ENCODE measurements around the gene RSPO3.
"Not testable (repeated sequence)": the region's sequence is repeated elsewhere in the genome, so short reads cannot be mapped to it uniquely, and the experiment has no call there.

RSPO3 gene

DNA sequence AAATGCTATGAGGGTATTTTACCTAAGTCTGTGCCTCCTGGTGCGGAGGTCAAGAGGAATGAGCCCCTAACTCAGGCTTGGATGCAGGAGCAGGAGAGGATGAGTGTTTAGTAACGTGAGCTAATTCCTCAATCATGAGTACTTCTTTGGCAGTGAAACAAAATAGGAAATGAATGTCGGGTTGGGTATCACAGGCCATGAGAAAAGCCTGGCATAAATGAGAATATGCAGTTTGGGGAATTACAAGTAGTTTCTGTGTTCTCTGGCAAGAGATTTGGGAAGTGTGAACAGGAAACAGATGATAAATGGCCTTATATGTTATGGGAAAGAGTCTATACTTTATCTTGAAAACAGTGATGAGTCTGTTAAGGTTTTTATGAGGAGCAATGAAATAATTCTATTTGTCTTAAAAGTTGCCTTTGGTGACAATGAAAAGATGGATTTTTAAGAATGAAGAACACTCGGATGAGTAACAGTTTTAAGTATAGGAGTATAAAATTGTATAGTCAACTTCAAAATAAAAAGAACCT is 89.2 kb downstream of the RSPO3 start:
- DNase-seq = no peak

DNA sequence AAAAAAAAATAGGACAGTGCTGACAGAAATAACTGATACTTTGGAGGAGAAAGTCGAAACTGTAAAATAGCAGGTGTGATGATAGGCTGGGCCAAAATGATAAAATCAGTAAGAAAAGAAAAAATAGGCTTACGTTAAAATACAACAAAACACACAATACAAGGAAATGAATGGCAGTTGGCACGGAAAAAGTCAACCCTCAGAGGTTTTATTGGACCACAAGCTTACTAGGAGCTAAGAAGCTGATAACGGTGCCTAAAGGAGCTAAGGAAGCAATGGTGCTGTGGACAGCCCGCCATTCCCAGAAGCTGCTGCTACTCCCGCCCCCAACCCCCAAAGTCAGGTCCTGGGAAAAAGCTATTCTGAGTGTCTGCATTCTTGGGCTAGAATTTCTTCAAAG is 92.3 kb downstream of the RSPO3 start:
- DNase-seq = no peak

DNA sequence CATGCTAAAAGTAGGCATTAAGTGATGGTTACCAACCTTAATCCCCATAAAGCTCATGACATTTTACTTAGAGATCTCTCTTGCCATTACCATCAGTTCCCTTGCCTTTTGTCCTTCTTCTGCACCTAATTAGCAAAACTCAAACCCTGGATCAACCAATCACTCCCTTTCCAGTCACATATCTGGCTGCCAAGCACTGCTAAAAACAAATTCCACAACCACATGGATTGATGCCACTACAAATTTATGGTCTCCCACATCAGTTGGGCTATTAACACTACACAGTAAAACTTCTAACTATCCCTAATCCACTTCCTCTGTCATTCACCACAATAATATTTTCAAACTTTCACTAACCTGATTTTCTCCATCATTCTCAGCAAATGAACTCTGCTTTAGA is 93.9 kb downstream of the RSPO3 start:
- DNase-seq = no peak

DNA sequence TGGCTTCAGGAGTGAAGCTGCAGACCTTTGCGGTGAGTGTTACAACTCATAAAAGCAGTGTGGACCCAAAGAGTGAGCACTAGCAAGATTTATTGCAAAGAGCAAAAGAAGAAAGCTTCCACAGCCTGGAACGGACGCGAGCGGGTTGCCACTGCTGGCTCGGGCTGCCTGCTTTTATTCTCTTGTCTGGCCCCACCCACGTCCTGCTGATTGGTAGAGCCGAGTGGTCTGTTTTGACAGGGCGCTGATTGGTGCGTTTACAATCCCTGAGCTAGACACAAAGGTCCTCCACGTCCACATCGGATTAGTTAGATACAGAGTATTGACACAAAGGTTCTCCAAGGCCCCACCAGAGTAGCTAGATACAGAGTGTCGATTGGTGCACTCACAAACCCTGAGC is 95.6 kb downstream of the RSPO3 start:
- not testable (repeated sequence) for DNase-seq

DNA sequence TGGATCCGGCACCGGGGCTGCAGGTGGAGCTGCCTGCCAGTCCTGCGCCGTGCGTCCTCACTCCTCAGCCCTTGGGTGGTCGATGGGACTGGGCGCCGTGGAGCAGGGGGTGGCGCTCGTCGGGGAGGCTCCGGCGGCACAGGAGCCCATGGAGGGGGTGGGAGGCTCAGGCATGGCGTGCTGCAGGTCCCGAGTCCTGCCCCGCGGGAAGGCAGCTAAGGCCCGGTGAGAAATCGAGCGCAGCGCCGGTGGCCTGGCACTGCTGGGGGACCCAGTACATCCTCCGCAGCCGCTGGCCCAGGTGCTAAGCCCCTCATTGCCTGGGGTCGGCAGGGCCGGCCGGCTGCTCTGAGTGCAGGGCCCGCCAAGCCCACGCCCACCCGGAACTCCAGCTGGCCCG is 96.1 kb downstream of the RSPO3 start:
- DNase-seq = not testable (repeated sequence)

DNA sequence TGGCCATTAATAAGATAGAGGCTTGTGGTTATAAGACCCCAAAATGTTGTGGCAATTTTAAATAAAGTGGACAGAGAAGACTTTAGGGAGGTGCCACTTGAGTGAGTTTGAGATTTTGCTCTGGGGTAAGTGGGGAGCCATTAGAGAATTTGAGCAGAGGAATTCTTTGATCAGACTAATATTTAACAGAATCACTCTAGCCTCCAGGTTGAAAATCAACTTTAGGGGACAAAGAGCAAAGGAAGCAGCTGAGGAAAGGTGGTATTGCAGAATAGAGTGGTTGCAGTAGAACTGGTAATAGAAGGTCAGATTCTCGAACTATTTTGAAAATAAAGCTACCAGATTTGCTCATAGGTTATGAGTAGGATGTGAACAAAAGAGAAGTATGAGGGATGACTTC is 97.5 kb downstream of the RSPO3 start:
- no peak for DNase-seq

DNA sequence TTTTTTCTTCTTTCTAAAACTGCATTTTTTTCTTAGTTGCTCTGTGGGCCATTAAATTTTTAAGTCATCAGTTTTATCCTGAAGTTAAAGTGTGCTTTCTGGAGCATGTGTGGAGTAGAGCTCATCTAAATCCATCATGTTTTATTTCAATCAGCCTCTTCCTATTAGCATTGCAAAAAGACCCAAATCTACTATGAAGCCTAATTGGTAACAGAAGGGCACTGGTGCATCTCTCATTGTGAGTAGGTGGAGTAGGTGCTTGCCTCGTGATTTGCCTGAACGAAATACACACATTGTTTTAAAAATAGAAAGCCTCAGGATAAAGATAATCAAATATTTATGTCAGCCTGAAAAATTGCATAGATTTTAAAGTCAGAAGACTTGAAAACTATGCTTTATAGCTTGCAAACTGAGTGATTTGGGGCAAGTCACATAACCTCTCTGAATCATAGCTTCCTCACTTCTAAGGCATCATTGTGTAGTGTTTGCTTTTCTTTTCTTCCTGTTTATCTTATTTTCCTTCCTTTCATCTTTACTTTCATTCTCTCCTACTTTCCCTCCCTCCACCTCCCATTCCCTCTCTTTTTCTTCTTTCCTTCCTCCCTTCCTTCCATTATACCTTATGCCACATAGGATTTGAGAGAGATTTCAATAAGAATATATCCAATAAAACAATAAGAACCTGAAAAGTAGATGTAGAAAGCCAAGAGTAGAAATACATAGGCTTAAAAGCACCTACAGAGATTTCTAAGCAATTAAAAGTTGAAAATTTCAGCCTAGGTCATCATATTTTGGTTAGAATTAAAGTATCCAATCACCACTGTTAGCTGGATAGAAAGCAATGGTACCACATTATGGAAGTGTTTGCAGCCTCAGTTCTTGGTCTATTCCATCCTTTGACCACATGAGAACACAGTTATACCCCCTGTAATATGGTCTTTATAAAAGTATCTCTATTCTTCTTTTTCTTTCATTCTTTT is 98.6 kb downstream of the RSPO3 start:
- DNase-seq = no peak

DNA sequence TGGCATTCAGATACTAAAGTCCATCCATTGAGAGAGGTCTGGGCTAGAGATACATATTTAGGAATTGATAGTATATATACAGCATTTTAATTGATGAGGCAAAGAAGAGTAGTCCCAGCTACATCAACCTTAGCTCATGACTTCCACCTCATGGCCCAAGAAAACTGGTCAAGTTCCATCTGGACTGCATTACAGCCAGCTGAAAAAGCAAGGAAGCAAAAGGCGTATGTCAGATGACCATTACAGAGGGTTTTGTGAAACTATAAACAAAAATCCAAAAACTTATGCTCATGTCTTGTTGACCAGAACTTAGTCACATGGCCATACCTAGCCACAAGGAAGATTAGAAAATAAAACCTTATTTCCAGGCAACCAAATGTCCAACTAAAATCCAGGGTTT is 101.4 kb downstream of the RSPO3 start:
- DNase-seq = no peak

DNA sequence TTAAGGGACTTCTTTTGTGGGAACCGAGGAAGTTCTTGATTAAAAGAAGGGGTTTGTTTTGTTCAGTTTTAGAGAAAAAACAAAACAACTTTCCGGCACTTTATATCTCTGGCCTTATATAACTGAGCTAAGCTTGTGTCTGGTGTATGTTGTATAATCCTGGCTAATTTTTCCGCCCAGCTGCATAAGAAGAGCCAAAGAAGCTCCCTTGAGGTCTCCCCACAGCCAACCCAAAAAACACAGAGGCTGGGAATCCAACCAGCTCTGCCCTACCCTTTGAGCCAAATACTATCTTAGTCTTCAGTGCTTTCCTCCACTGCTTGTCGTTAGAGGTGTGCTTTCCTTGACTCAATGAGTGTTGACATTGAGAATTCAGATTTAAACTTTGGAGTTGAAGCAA is 102.7 kb downstream of the RSPO3 start:
- no peak for DNase-seq

DNA sequence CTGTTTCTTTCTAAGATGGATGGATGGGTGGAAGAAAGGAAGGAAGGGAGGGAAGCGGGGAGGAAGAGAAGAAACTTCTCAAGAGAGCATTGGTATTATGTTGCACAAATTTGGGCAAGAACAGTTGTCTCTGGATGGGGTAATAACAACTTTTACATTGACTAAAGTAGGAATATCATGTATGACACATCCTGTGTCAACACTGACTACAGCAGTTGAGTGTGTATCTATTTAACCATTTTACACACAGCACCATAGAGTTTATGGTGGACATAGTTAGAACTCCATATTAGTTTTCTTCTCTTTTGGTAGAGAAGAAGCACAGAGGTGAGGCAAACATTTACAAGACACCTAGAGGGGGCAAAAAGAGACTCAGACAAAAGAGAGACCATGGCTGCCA is 103.9 kb downstream of the RSPO3 start:
- no peak for DNase-seq

DNA sequence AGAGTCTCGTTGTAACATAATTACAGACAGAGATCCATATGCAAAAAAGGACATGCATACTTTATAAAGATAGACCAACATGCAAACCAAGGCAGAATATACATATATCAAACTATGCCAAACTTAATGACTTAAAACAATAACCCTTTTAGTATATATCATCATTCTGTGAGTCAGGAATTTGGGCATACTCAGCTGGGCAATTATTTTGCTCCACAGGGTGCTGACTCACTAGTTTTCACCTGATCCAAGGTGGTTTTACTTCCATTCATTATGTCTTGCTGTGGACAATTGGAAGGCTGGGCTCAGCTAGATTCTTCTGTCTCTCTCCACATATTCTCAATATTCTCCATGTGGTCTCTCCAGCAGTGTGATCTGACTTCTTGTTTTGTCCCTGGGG is 107.0 kb downstream of the RSPO3 start:
- no peak for DNase-seq

DNA sequence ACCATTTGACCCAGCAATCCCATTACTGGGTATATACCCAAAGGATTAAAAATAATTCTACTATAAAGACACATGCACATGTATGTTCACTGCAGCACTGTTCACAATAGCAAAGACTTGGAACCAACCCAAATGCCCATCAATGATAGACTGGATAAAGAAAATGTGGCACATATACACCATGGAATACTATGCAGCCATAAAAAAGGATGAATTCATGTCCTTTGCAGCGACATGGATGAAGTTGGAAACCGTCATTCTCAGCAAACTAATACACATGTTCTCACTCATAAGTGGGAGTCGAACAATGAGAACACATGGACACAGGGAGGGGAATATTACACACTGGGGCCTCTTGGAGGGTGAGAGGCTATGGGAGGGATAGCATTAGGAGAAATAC is 115.3 kb downstream of the RSPO3 start:
- DNase-seq = not testable (repeated sequence)

DNA sequence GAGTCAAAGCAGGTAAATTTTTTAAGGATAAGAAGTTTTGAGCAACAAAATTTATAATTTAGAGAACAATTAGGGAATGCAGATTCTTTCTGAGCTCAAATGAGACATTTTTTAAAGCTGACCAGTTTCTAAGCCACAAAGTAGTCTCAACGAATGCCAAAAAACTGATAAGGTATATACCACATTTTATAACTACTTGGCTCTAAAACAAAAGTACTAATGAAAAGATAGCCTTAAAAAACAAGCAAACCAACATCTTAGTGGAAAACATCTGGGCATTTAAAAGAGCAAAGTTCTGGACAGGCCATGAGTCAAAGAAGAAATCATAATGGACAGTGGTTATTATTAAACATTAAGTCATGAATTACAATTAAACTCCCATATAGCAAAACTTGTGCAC is 125.0 kb downstream of the RSPO3 start:
- no peak for DNase-seq

Measured in activated CD4-positive, alpha-beta T cell treated with anti-CD3 and anti-CD28 coated beads, Interleukin-2, amount 50 U/mL, for 16 hours (primary cell).